Psoas muscle (tissue), 8 donors: ENCODE data around the gene TSC2. TPM values are rescaled to one million over a fixed set of nuclear protein-coding genes. Genes with fewer than 3 reads are reported as not detected.

Experiments
- ATAC-seq, 4 donors: fragments of 200-7000 bp; cut with Tn5 transposase; one replicate each; pipeline ENCODE4 v1.9.1; 2020; ENCODE audit warnings: moderate library complexity in 3 of 4, mild to moderate bottlenecking in 2 of 4
- DNase-seq, 2 donors: peaks; one replicate each; pipeline ENCODE4 v3.0.0-alpha.2; 2020
- H3K27ac ChIP-seq: fragments of 200-600 bp; one replicate; pipeline ENCODE4 v1.8.0; 2022
- H3K27me3 ChIP-seq, 3 donors: fragments of 200-600 bp in 1 of 3; one replicate each; pipeline versions ENCODE4 v1.6.1 to v1.8.0; 2013 to 2022; ENCODE audit warnings: low read length in 2 of 3, mild to moderate bottlenecking in 2 of 3, moderate library complexity in 1 of 3; ENCODE audit not compliant: insufficient read depth in 3 of 3
- H3K36me3 ChIP-seq, 2 donors: fragments of 200-600 bp in 1 of 2; one replicate each; pipeline versions ENCODE4 v1.6.1 to v1.8.0; 2013 to 2022; ENCODE audit warnings: low read depth in 1 of 2, mild to moderate bottlenecking in 1 of 2, moderate library complexity in 1 of 2; ENCODE audit not compliant: insufficient read depth in 1 of 2
- H3K4me1 ChIP-seq: fragments of 200-600 bp; one replicate; pipeline ENCODE4 v1.8.0; 2022
- H3K4me3 ChIP-seq: fragments of 200-600 bp; one replicate; pipeline ENCODE4 v1.8.0; 2022; ENCODE audit warnings: mild to moderate bottlenecking
- H3K9me3 ChIP-seq: fragments of 200-600 bp; one replicate; pipeline ENCODE4 v1.8.0; 2022
- WGBS, 3 donors: extraction: QIAGEN DNeasy Blood & Tissue Kit; methylation state at CpG; one replicate each; pipeline versions ENCODE4 v1.1.6 to v1.1.7; 2013; 5-methylcytosine and 5-hydroxymethylcytosine counted together
- intact Hi-C, 2 donors: fragments of 100-400 bp; cut with DNase I; formaldehyde crosslinking; loops; one replicate each; pipeline versions ENCODE4 v1.11.0 to v1.14.2; 2022
- polyA plus RNA-seq, 3 donors: library from polyadenylated mRNA; stranded (reverse); fragments of 200-250 nt; gene quantifications; one replicate each; pipeline ENCODE4 v1.2.3, GENCODE V29; 2013
- total RNA-seq, 4 donors: library from RNA; stranded (reverse); fragmentation: NEBNext Ultra II Directional in 2 of 4; extraction: Animal tissue kit (Norgen Biotek cat#: 25700) in 2 of 4; gene quantifications; one replicate each; pipeline versions ENCODE4 v1.2.1 to v1.2.4, GENCODE V29; 2021 to 2023
- TF ChIP-seq, protein P1 (sequence below): fragments of 200-600 bp; IDR thresholded peaks from one replicate; pipeline ENCODE4 v1.8.0; 2022; ENCODE audit warnings: antibody characterized with exemption
- donor health status: healthy with polysubstance abuse.
- donor health status: DM: no; HTN: no; CAD: no; lungs with moderate emphysema.
- donor health status: Bipolar disorder and iron deficiency.
- donor health status: healthy.
- donor health status: DM: yes; HTN: yes; CAD: no.
- donor health status: DM: no; HTN: no; CAD: no.
- donor health status: DM: no; HTN: no; CAD: no.
- donor health status: DM: yes; HTN: yes; CAD: no.

Gene TSC2
- total and polyA plus RNA-seq, 7 donors, result 27.8 to 89.9 (median 60.8) TPM

- intact Hi-C loops, result no loop called here
- no peak for DNase-seq
- Histone ChIP-seq H3K27ac (no peak overlapping the region), H3K36me3 (peaks cover 0 to 93% of the 10 kb centered on the region in 2 donors), H3K4me1 (no peaks in the 10 kb centered on the region), H3K27me3 (no peaks in the 10 kb centered on the region), H3K9me3 (no peaks in the 10 kb centered on the region), H3K4me3 (no peak overlapping the region)
- 92 to 95% (median 94%) methylated on average over 23 to 24 of the region's 24 CpGs for WGBS, 3 donors
- TF ChIP-seq, protein P1, sequence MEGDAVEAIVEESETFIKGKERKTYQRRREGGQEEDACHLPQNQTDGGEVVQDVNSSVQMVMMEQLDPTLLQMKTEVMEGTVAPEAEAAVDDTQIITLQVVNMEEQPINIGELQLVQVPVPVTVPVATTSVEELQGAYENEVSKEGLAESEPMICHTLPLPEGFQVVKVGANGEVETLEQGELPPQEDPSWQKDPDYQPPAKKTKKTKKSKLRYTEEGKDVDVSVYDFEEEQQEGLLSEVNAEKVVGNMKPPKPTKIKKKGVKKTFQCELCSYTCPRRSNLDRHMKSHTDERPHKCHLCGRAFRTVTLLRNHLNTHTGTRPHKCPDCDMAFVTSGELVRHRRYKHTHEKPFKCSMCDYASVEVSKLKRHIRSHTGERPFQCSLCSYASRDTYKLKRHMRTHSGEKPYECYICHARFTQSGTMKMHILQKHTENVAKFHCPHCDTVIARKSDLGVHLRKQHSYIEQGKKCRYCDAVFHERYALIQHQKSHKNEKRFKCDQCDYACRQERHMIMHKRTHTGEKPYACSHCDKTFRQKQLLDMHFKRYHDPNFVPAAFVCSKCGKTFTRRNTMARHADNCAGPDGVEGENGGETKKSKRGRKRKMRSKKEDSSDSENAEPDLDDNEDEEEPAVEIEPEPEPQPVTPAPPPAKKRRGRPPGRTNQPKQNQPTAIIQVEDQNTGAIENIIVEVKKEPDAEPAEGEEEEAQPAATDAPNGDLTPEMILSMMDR, result no peak
- ATAC-seq, result no peak
Measured at GRCh38 chr16:2075631-2076030, 27.8 kb downstream of the TSC2 start.

GRCh38 chr16:2076072-2076865, 28.5 kb downstream of the TSC2 start:
- intact Hi-C loops, result no loop called here
- DNase-seq (no peak), ATAC-seq (no peak)
- no peaks in the 10 kb centered on the region for H3K9me3 ChIP-seq
- no peaks in the 10 kb centered on the region for H3K27me3 ChIP-seq
- no peak overlapping the region for H3K27ac ChIP-seq
- peaks cover 0 to 99% of the 10 kb centered on the region in 2 donors for H3K36me3 ChIP-seq
- no peak overlapping the region for H3K4me3 ChIP-seq
- TF ChIP-seq, protein P1, result no peak
- 92 to 93% (median 93%) methylated on average over 28 of the region's 28 CpGs for WGBS, 3 donors
- no peaks in the 10 kb centered on the region for H3K4me1 ChIP-seq

GRCh38 chr16:2077016-2077415, 29.2 kb downstream of the TSC2 start:
- no peaks in the 10 kb centered on the region for H3K4me1 ChIP-seq
- no peak overlapping the region for H3K27ac ChIP-seq
- 89 to 91% (median 90%) methylated on average over 17 of the region's 17 CpGs for WGBS, 3 donors
- no peak for ATAC-seq
- no peaks in the 10 kb centered on the region for H3K27me3 ChIP-seq
- intact Hi-C loops, result no loop called here
- H3K36me3 ChIP-seq, result peaks cover 0 to 99% of the 10 kb centered on the region in 2 donors
- no peak overlapping the region for H3K4me3 ChIP-seq
- no peaks in the 10 kb centered on the region for H3K9me3 ChIP-seq
- TF ChIP-seq, protein P1, result no peak
- DNase-seq, result no peak

- ATAC-seq (no peak), DNase-seq (no peak)
- TF ChIP-seq, protein P1, result no peak
- no peaks in the 10 kb centered on the region for H3K9me3 ChIP-seq
- H3K4me1 ChIP-seq, result no peaks in the 10 kb centered on the region
- H3K4me3 ChIP-seq, result no peak overlapping the region
- peaks cover 0 to 99% of the 10 kb centered on the region in 2 donors for H3K36me3 ChIP-seq
- 92 to 93% (median 93%) methylated on average over 21 of the region's 21 CpGs for WGBS, 3 donors
- no peak overlapping the region for H3K27ac ChIP-seq
- no peaks in the 10 kb centered on the region for H3K27me3 ChIP-seq
- intact Hi-C loops, result no loop called here
Measured at GRCh38 chr16:2077696-2078095, 29.9 kb downstream of the TSC2 start.

DNA sequence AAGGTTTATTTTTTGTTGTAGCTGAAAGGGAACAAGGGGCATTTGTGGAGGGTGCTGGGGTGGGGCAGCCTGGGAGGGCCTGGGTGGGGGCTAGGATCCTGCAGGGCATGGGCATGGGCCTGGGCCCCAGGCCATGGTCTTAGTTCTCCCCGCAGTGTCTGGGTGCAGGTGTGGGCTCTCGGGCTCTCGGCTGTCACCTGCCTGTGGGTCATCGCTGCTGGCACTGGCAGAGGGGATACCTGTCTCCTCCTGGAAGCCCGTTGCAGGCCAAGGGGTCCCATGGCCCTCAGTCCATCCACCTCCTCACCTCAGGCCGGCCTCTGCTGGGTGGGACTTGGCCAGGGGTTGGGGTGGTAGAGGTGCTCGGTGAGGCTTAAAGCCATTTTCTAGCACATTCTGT, 30.3 kb downstream of the TSC2 start:
- H3K36me3 ChIP-seq, result peaks cover 0 to 99% of the 10 kb centered on the region in 2 donors
- DNase-seq (no peak), ATAC-seq (no peak)
- 95% methylated on average over 7 of the region's 7 CpGs for WGBS, 3 donors
- TF ChIP-seq, protein P1, result no peak
- H3K4me3 ChIP-seq, result no peak overlapping the region
- H3K4me1 ChIP-seq, result no peaks in the 10 kb centered on the region
- no peaks in the 10 kb centered on the region for H3K9me3 ChIP-seq
- H3K27ac ChIP-seq, result no peak overlapping the region
- H3K27me3 ChIP-seq, result no peaks in the 10 kb centered on the region
- intact Hi-C loops, result no loop called here
